Measurements from ENCODE around the gene ZBTB7B. TPM values are rescaled to one million over a fixed set of nuclear protein-coding genes. Genes with fewer than 3 reads are reported as not detected.

Gene ZBTB7B
- polyA plus RNA-seq, 2 of the 4 experiments (the other 2 are of a cell fraction) = 20.5 to 30.7 TPM

DNA sequence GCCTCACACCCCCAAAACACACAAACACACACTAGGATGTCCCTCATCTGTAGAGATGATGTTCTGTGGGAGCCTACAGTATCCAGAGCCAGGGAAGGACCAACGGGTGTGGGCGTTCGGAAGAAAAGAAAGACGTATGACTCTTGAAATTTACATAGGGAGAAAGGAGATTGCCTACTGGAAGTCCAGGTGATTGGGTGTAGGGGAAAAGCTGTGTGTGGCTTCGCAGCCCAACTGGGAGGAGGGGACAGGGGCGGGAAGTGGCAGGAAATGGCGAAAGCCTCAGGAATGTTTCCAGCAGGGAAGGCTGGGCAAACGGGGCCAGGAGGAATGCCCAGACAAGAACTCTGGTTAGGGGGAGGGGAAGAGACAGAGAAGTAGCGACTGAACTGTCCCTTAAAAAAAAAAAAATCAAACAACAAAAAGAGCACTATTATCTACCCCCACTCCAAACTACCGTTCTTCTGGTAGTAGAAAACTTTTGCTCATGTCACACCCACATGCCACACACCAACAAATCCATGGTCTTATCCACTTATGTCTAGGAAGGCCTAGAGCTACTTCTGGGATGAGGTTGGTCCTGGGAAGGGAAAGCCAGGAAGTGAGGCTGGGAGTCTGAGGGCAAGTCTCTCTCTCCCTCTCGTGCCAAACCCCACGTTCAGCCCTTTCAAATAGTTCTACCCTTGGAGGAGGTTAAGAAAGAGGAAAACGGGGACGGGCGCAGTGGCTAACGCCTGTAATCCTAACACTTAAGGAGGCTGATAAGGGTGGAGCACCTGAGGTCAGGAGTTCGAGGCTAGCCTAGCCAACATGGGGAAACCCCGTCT lies 29.9 kb upstream of the ZBTB7B start (continued):
- TF ChIP-seq, protein P1, sequence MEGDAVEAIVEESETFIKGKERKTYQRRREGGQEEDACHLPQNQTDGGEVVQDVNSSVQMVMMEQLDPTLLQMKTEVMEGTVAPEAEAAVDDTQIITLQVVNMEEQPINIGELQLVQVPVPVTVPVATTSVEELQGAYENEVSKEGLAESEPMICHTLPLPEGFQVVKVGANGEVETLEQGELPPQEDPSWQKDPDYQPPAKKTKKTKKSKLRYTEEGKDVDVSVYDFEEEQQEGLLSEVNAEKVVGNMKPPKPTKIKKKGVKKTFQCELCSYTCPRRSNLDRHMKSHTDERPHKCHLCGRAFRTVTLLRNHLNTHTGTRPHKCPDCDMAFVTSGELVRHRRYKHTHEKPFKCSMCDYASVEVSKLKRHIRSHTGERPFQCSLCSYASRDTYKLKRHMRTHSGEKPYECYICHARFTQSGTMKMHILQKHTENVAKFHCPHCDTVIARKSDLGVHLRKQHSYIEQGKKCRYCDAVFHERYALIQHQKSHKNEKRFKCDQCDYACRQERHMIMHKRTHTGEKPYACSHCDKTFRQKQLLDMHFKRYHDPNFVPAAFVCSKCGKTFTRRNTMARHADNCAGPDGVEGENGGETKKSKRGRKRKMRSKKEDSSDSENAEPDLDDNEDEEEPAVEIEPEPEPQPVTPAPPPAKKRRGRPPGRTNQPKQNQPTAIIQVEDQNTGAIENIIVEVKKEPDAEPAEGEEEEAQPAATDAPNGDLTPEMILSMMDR (IDR thresholded peaks at IDR 0.05) = no peak
- TF ChIP-seq BHLHE40 (IDR thresholded peaks at IDR 0.05; ENCODE audit: low read depth, low read length) (no peak), PHF8 (IDR thresholded peaks at IDR 0.05; ENCODE audit: borderline replicate concordance, low read depth) (0 out of 2 replicates have a peak, but pooled peaks have one; percentile 29), NFE2L2 (conservative IDR thresholded peaks at IDR 0.05; ENCODE audit: low read length) (no peak), KDM5A (IDR thresholded peaks at IDR 0.05) (no peak), SREBF2 (IDR thresholded peaks at IDR 0.05) (no peak), JUNB (IDR thresholded peaks at IDR 0.05) (no peak), SMC3 (IDR thresholded peaks at IDR 0.05) (no peak)

DNA sequence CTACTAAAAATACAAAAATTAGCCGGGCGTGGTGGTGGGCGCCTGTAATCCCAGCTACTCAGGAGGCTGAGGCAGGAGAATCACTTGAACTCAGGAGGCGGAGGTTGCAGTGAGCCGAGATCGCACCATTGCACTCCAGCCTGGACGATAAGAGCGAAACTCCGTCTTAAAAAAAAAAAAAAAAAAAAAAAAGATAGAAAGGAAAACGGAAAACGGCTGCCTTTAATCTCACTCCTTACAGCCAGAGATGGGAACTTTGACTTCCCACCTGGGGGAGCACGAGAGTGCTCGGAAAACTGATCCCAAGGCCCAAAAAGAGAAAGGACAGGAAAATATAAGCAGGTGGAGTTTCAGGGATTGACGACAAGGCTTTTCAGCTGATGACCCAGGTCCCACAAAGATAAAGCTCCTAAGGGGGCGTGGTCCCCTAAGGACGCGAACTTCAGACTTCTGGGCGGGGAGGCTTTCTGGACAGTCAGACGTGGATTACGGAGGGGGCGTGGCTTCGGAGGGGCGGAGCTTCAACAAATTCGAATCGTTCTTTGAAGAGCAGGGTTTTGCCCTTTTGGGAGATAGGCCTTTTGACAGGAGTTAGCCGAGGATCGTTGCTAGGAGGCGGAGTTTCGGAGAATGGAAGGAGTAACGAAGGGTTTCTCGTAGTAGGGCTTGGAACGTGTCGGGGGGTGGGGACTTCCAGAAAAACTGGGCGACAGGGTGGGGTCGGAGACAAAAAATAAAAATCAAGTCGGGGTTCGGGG lies 29.1 kb upstream of the ZBTB7B start:
- peak overlapping the region; percentile 99 for H3K4me2 ChIP-seq
- H3K27ac ChIP-seq = peak overlapping the region; percentile 98 to 100
- ChIA-PET CTCF (no interaction called here), POLR2A (interaction anchor here (0.6 to 6.3 kb wide), 18 partner anchors 9 to 378 kb away, joined by 3 to 91 read pairs (median 8); partner anchors contain the start of genes ADAM15, FLAD1, LENEP and PBXIP1)
- ATAC-seq (peak; percentile 19), DNase-seq (ENCODE audit: low read depth in 1 of 2, low spot score in 1 of 2) (peak; percentile 88 to 99), FAIRE-seq (no peak)
- H3K9me3 ChIP-seq = no peaks in the 10 kb centered on the region
- 2% methylated on average over 37 of the region's 37 CpGs for WGBS (ENCODE audit: missing lambda C conversion rate)
- peak overlapping the region; percentile 65 for H3K4me3 ChIP-seq
- peaks cover 42% of the 10 kb centered on the region for H3K4me1 ChIP-seq
- TF ChIP-seq, protein P2, sequence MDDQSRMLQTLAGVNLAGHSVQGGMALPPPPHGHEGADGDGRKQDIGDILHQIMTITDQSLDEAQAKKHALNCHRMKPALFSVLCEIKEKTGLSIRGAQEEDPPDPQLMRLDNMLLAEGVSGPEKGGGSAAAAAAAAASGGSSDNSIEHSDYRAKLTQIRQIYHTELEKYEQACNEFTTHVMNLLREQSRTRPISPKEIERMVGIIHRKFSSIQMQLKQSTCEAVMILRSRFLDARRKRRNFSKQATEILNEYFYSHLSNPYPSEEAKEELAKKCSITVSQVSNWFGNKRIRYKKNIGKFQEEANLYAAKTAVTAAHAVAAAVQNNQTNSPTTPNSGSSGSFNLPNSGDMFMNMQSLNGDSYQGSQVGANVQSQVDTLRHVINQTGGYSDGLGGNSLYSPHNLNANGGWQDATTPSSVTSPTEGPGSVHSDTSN (IDR thresholded peaks at IDR 0.05) = peak; percentile 52; the same call in 1 of the 2 replicates
- peak; percentile 50; the same call in 1 of the 2 replicates for TF ChIP-seq GATA3 (IDR thresholded peaks at IDR 0.05; ENCODE audit: borderline replicate concordance)
- TF ChIP-seq MAFK (IDR thresholded peaks at IDR 0.05; ENCODE audit: partially characterized antibody) = no peak
- TF ChIP-seq POLR2A (IDR thresholded peaks at IDR 0.05; ENCODE audit: low read length) = peak; percentile 23
- TF ChIP-seq NR3C1 (IDR thresholded peaks at IDR 0.05) = no peak
- no peak for TF ChIP-seq CHD4 (IDR thresholded peaks at IDR 0.05; ENCODE audit: borderline replicate concordance)
- TF ChIP-seq CHD2 (IDR thresholded peaks at IDR 0.05; ENCODE audit: low read length, partially characterized antibody) = peak; percentile 33
- TF ChIP-seq ZFP36 (IDR thresholded peaks at IDR 0.05; ENCODE audit: borderline replicate concordance, partially characterized antibody) = no peak
- TF ChIP-seq POLR2AphosphoS2 (conservative IDR thresholded peaks at IDR 0.05; ENCODE audit: low read length) = no peak
- no peak for TF ChIP-seq RCOR1 (IDR thresholded peaks at IDR 0.05; ENCODE audit: low read depth, low read length)
- TF ChIP-seq SMC3 (IDR thresholded peaks at IDR 0.05) = no peak
- TF ChIP-seq, protein P3, sequence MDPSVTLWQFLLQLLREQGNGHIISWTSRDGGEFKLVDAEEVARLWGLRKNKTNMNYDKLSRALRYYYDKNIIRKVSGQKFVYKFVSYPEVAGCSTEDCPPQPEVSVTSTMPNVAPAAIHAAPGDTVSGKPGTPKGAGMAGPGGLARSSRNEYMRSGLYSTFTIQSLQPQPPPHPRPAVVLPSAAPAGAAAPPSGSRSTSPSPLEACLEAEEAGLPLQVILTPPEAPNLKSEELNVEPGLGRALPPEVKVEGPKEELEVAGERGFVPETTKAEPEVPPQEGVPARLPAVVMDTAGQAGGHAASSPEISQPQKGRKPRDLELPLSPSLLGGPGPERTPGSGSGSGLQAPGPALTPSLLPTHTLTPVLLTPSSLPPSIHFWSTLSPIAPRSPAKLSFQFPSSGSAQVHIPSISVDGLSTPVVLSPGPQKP (IDR thresholded peaks at IDR 0.05; ENCODE audit: low read depth, low read length) = no peak
- no peak for TF ChIP-seq ZNF302 (CRISPR knock-in tag; IDR thresholded peaks at IDR 0.05)
- TF ChIP-seq, protein P4, sequence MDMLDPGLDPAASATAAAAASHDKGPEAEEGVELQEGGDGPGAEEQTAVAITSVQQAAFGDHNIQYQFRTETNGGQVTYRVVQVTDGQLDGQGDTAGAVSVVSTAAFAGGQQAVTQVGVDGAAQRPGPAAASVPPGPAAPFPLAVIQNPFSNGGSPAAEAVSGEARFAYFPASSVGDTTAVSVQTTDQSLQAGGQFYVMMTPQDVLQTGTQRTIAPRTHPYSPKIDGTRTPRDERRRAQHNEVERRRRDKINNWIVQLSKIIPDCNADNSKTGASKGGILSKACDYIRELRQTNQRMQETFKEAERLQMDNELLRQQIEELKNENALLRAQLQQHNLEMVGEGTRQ (IDR thresholded peaks at IDR 0.05) = no peak
- TF ChIP-seq, protein P5, sequence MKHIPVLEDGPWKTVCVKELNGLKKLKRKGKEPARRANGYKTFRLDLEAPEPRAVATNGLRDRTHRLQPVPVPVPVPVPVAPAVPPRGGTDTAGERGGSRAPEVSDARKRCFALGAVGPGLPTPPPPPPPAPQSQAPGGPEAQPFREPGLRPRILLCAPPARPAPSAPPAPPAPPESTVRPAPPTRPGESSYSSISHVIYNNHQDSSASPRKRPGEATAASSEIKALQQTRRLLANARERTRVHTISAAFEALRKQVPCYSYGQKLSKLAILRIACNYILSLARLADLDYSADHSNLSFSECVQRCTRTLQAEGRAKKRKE (CRISPR knock-in tag; IDR thresholded peaks at IDR 0.05; ENCODE audit: low read depth) = no peak
- no peak for TF ChIP-seq ZC3H11A (IDR thresholded peaks at IDR 0.05)
- no peak for TF ChIP-seq HOXB13 (CRISPR knock-in tag; IDR thresholded peaks at IDR 0.05; ENCODE audit: low read depth)
- TF ChIP-seq MYC (IDR thresholded peaks at IDR 0.05; ENCODE audit: borderline replicate concordance, low read length) = peak; percentile 52; the same call in 1 of the 2 replicates
- no peak for TF ChIP-seq EP300 (IDR thresholded peaks at IDR 0.05)
- TF ChIP-seq RAD21 (conservative IDR thresholded peaks at IDR 0.05 in 1 of 2, IDR thresholded peaks at IDR 0.05 in 1 of 2) = no peak; a peak in 1 of 5 replicates
- peak; percentile 6; the same call in 1 of the 2 replicates for TF ChIP-seq PHF8 (IDR thresholded peaks at IDR 0.05; ENCODE audit: borderline replicate concordance, low read depth)
- no peak for TF ChIP-seq EHMT2 (IDR thresholded peaks at IDR 0.05; ENCODE audit: low read depth)
- TF ChIP-seq ZSCAN20 (CRISPR knock-in tag; IDR thresholded peaks at IDR 0.05) = no peak
- no peak for TF ChIP-seq TFCP2L1 (CRISPR knock-in tag; IDR thresholded peaks at IDR 0.05)
- TF ChIP-seq EHF (CRISPR knock-in tag; IDR thresholded peaks at IDR 0.05) = no peak

All from A549 (cell line).